Transverse colon (tissue), 3 donors: ENCODE data around the gene UBAC2.

Source experiments
- EP300 ChIP-seq: sonication (generic); formaldehyde crosslinking; IDR thresholded peaks from one replicate; pipeline ENCODE4 v1.6.1; 2017; ENCODE audit warnings: antibody characterized with exemption, low read depth
- POLR2A ChIP-seq: fragments of 450-650 bp; IDR thresholded peaks from one replicate; pipeline ENCODE4 v1.6.1; 2016; ENCODE audit warnings: antibody characterized with exemption, mild to moderate bottlenecking, moderate library complexity
- TF ChIP-seq, protein P1 (sequence below), 5 experiments: fragments of 200-600 bp in 3 of 5; fragments of 450-650 bp in 2 of 5; sonication (generic) in 3 of 5; IDR thresholded peaks; 1 replicate in 2 of 5; 2 replicates in 3 of 5; pipeline ENCODE4 v1.5.1; 2016 to 2017; ENCODE audit warnings: antibody characterized with exemption in 5 of 5, inconsistent platforms in 3 of 5, mild to moderate bottlenecking in 2 of 5, moderate library complexity in 1 of 5

DNA sequence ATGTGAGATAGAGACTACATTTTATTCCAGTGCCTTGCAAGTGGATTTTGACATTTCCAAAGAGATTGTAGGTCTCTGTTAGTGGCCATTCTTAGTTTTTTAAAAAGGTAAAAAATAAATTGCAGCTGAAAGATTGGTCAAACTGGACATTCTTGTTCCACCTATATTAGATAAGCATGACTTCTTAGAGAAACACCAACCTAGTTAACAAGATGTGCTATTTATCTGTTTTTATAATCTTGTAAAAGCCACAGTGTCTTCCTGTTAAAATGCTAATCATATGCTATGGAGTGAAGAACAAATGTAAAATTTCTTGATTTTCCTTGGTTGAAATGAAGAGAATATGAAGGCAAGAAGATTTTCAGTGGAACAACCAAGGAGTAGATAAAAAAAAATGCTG, 140.0 kb downstream of the UBAC2 start:
- TF ChIP-seq, protein P1, sequence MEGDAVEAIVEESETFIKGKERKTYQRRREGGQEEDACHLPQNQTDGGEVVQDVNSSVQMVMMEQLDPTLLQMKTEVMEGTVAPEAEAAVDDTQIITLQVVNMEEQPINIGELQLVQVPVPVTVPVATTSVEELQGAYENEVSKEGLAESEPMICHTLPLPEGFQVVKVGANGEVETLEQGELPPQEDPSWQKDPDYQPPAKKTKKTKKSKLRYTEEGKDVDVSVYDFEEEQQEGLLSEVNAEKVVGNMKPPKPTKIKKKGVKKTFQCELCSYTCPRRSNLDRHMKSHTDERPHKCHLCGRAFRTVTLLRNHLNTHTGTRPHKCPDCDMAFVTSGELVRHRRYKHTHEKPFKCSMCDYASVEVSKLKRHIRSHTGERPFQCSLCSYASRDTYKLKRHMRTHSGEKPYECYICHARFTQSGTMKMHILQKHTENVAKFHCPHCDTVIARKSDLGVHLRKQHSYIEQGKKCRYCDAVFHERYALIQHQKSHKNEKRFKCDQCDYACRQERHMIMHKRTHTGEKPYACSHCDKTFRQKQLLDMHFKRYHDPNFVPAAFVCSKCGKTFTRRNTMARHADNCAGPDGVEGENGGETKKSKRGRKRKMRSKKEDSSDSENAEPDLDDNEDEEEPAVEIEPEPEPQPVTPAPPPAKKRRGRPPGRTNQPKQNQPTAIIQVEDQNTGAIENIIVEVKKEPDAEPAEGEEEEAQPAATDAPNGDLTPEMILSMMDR (IDR thresholded peaks at IDR 0.05) = no peak
- TF ChIP-seq EP300 (no peak), POLR2A (no peak)
